ENCODE results near the gene ADPRHL1. TPM values are rescaled to one million over a fixed set of nuclear protein-coding genes. Genes with fewer than 3 reads are reported as not detected.
A peak's percentile ranks its signal among the peaks of the same experiment; 100 is the strongest.

The ADPRHL1 gene
- total RNA-seq, 1 donor from 2014 or later: 20.7 TPM

- peaks cover 13% of the 10 kb centered on the region for H3K4me1 Mint-ChIP-seq (ENCODE audit: low read depth, unreplicated experiment)
- H3K9me3 Mint-ChIP-seq (ENCODE audit: unreplicated experiment): peaks cover 2% of the 10 kb centered on the region
- peaks cover 4% of the 10 kb centered on the region for H3K36me3 Mint-ChIP-seq (ENCODE audit: unreplicated experiment)
- TF ChIP-seq CTCF (IDR thresholded peaks at IDR 0.05; ENCODE audit: partially characterized antibody, unreplicated experiment): no peak
- DNase-seq: no peak
- no peak overlapping the region for H3K4me3 Mint-ChIP-seq (ENCODE audit: unreplicated experiment)
- H3K27me3 Mint-ChIP-seq (ENCODE audit: unreplicated experiment): peaks cover 6% of the 10 kb centered on the region
- H3K27ac Mint-ChIP-seq (ENCODE audit: unreplicated experiment): no peak overlapping the region
These were observed 24.2 kb downstream of the ADPRHL1 start for GRCh38 chr13:113428871-113429607.

GRCh38 chr13:113428469-113428865, 24.8 kb downstream of the ADPRHL1 start:
- Mint-ChIP-seq H3K4me1 (ENCODE audit: low read depth, unreplicated experiment) (peaks cover 13% of the 10 kb centered on the region), H3K27me3 (ENCODE audit: unreplicated experiment) (peaks cover 6% of the 10 kb centered on the region), H3K27ac (ENCODE audit: unreplicated experiment) (no peak overlapping the region), H3K4me3 (ENCODE audit: unreplicated experiment) (no peak overlapping the region), H3K36me3 (ENCODE audit: unreplicated experiment) (peaks cover 4% of the 10 kb centered on the region), H3K9me3 (ENCODE audit: unreplicated experiment) (peaks cover 2% of the 10 kb centered on the region)
- no peak for TF ChIP-seq CTCF (IDR thresholded peaks at IDR 0.05; ENCODE audit: partially characterized antibody, unreplicated experiment)
- no peak for DNase-seq

GRCh38 chr13:113427562-113428468, 25.5 kb downstream of the ADPRHL1 start:
- H3K9me3 Mint-ChIP-seq (ENCODE audit: unreplicated experiment): peaks cover 2% of the 10 kb centered on the region
- peaks cover 4% of the 10 kb centered on the region for H3K36me3 Mint-ChIP-seq (ENCODE audit: unreplicated experiment)
- H3K4me1 Mint-ChIP-seq (ENCODE audit: low read depth, unreplicated experiment): peaks cover 11% of the 10 kb centered on the region
- no peak for DNase-seq
- H3K27me3 Mint-ChIP-seq (ENCODE audit: unreplicated experiment): peaks cover 6% of the 10 kb centered on the region
- peak overlapping the region; percentile 12 for H3K27ac Mint-ChIP-seq (ENCODE audit: unreplicated experiment)
- no peak for TF ChIP-seq CTCF (IDR thresholded peaks at IDR 0.05; ENCODE audit: partially characterized antibody, unreplicated experiment)
- no peak overlapping the region for H3K4me3 Mint-ChIP-seq (ENCODE audit: unreplicated experiment)

- H3K27ac Mint-ChIP-seq (ENCODE audit: unreplicated experiment): no peak overlapping the region
- H3K36me3 Mint-ChIP-seq (ENCODE audit: unreplicated experiment): peaks cover 4% of the 10 kb centered on the region
- H3K9me3 Mint-ChIP-seq (ENCODE audit: unreplicated experiment): peaks cover 2% of the 10 kb centered on the region
These were observed 26.7 kb downstream of the ADPRHL1 start for GRCh38 chr13:113426591-113426986.

More at GRCh38 chr13:113426591-113426986, 26.7 kb downstream of the ADPRHL1 start:
- Mint-ChIP-seq H3K4me1 (ENCODE audit: low read depth, unreplicated experiment) (peaks cover 13% of the 10 kb centered on the region), H3K4me3 (ENCODE audit: unreplicated experiment) (no peak overlapping the region), H3K27me3 (ENCODE audit: unreplicated experiment) (peaks cover 6% of the 10 kb centered on the region)
- DNase-seq: no peak
- no peak for TF ChIP-seq CTCF (IDR thresholded peaks at IDR 0.05; ENCODE audit: partially characterized antibody, unreplicated experiment)
